Large intestine (tissue), 3 donors: ENCODE results near the gene SHC4. TPM values are rescaled to one million over a fixed set of nuclear protein-coding genes. Genes with fewer than 3 reads are reported as not detected.
"Not testable (repeated sequence)": the region's sequence is repeated elsewhere in the genome, so short reads cannot be mapped to it uniquely, and the experiment has no call there.

Experiments
- DNase-seq, 2 donors: peaks; one replicate each; pipeline versions ENCODE4 v3.0.0 to v3.0.0-alpha.2; 2013
- H3K27ac ChIP-seq: one replicate; pipeline ENCODE4 v1.5.1; 2013; ENCODE audit warnings: low read length
- H3K27me3 ChIP-seq: 2 replicates; pipeline ENCODE4 v1.6.1; 2013; ENCODE audit warnings: low read length; ENCODE audit not compliant: control insufficient read depth, insufficient read depth
- H3K36me3 ChIP-seq: 2 replicates; pipeline ENCODE4 v1.6.1; 2013; ENCODE audit warnings: low read length; ENCODE audit not compliant: control insufficient read depth, insufficient read depth
- H3K4me1 ChIP-seq: one replicate; pipeline ENCODE4 v1.6.1; 2013; ENCODE audit warnings: low read length; ENCODE audit not compliant: control insufficient read depth, insufficient read depth
- H3K4me3 ChIP-seq: one replicate; pipeline ENCODE4 v1.5.1; 2013; ENCODE audit warnings: low read length
- H3K9me3 ChIP-seq: one replicate; pipeline ENCODE4 v1.6.1; 2013; ENCODE audit warnings: mild to moderate bottlenecking, low read depth, low read length, moderate library complexity; ENCODE audit not compliant: control insufficient read depth
- whole genome bisulfite sequencing: methylation state at CpG from one replicate; pipeline ENCODE4 v1.1.5; 2013; ENCODE audit warnings: low lambda C conversion rate; ENCODE audit not compliant: insufficient coverage; 5-methylcytosine and 5-hydroxymethylcytosine counted together
- polyA plus RNA-seq: library from polyadenylated mRNA; unstranded; fragments of 120-200 nt; gene quantifications from one replicate; pipeline ENCODE4 v1.2.1, GENCODE V29; 2013

The SHC4 gene
- polyA plus RNA-seq, 1 donor: 1.7 TPM

GRCh38 chr15:48800811-48801455 is 162.8 kb downstream of the SHC4 start:
- Histone ChIP-seq H3K9me3 (no peaks in the 10 kb centered on the region), H3K36me3 (peaks cover 9% of the 10 kb centered on the region), H3K27ac (no peak overlapping the region), H3K4me3 (no peak overlapping the region), H3K4me1 (peaks cover 5% of the 10 kb centered on the region), H3K27me3 (no peaks in the 10 kb centered on the region)
- 60% methylated on average over 2 of the region's 4 CpGs for WGBS
- DNase-seq: peak in 1 of 2 donors; percentile 33

GRCh38 chr15:48800245-48800644 is 163.5 kb downstream of the SHC4 start:
- no peaks in the 10 kb centered on the region for H3K9me3 ChIP-seq
- H3K36me3 ChIP-seq: peaks cover 9% of the 10 kb centered on the region
- H3K4me1 ChIP-seq: peaks cover 5% of the 10 kb centered on the region
- no CpG with 5 or more reads among the region's 1 CpG for WGBS
- peak in 1 of 2 donors; percentile 44 for DNase-seq
- no peak overlapping the region for H3K4me3 ChIP-seq
- H3K27me3 ChIP-seq: no peaks in the 10 kb centered on the region
- no peak overlapping the region for H3K27ac ChIP-seq

- 0% methylated on average over 1 of the region's 1 CpG for WGBS
- Histone ChIP-seq H3K4me3 (no peak overlapping the region), H3K9me3 (no peaks in the 10 kb centered on the region), H3K27me3 (no peaks in the 10 kb centered on the region), H3K27ac (no peak overlapping the region), H3K36me3 (no peaks in the 10 kb centered on the region), H3K4me1 (peaks cover 5% of the 10 kb centered on the region)
- DNase-seq: no peak
Observed at GRCh38 chr15:48798319-48798718, 165.4 kb downstream of the SHC4 start.

- 80% methylated on average over 1 of the region's 3 CpGs for WGBS
- Histone ChIP-seq H3K27me3 (no peaks in the 10 kb centered on the region), H3K36me3 (peaks cover 4% of the 10 kb centered on the region), H3K9me3 (no peaks in the 10 kb centered on the region), H3K4me3 (no peak overlapping the region), H3K4me1 (peaks cover 5% of the 10 kb centered on the region), H3K27ac (no peak overlapping the region)
- DNase-seq: no peak
Observed at GRCh38 chr15:48796930-48797329, 166.8 kb downstream of the SHC4 start.

- WGBS: no CpG with 5 or more reads among the region's 3 CpGs
- H3K27me3 ChIP-seq: no peaks in the 10 kb centered on the region
- no peaks in the 10 kb centered on the region for H3K9me3 ChIP-seq
- no peak for DNase-seq
- peaks cover 4% of the 10 kb centered on the region for H3K36me3 ChIP-seq
- no peak overlapping the region for H3K27ac ChIP-seq
- no peak overlapping the region for H3K4me3 ChIP-seq
- H3K4me1 ChIP-seq: peaks cover 5% of the 10 kb centered on the region
Observed at GRCh38 chr15:48796521-48796920, 167.2 kb downstream of the SHC4 start.

GRCh38 chr15:48795901-48796300 is 167.8 kb downstream of the SHC4 start:
- Histone ChIP-seq H3K36me3 (peaks cover 6% of the 10 kb centered on the region), H3K4me1 (peaks cover 5% of the 10 kb centered on the region), H3K4me3 (no peak overlapping the region), H3K9me3 (no peaks in the 10 kb centered on the region), H3K27ac (no peak overlapping the region), H3K27me3 (no peaks in the 10 kb centered on the region)
- 92% methylated on average over 2 of the region's 3 CpGs for WGBS
- no peak for DNase-seq

- Histone ChIP-seq H3K9me3 (no peaks in the 10 kb centered on the region), H3K4me1 (no peaks in the 10 kb centered on the region), H3K27me3 (no peaks in the 10 kb centered on the region), H3K27ac (peak overlapping the region; percentile 19), H3K4me3 (no peak overlapping the region), H3K36me3 (peaks cover 8% of the 10 kb centered on the region)
- DNase-seq: peak in 1 of 2 donors; percentile 48
- WGBS: no CpG with 5 or more reads among the region's 2 CpGs
Observed at GRCh38 chr15:48794697-48795134, 169.0 kb downstream of the SHC4 start.

- no peaks in the 10 kb centered on the region for H3K4me1 ChIP-seq
- DNase-seq: no peak
- 0% methylated on average over 1 of the region's 3 CpGs for WGBS
Observed at GRCh38 chr15:48792408-48792807, 171.3 kb downstream of the SHC4 start.

GRCh38 chr15:48790466-48791115 is 173.1 kb downstream of the SHC4 start:
- not testable (repeated sequence) for H3K4me3 ChIP-seq, H3K27me3 ChIP-seq, DNase-seq, H3K27ac ChIP-seq, H3K4me1 ChIP-seq, H3K9me3 ChIP-seq
- H3K36me3 ChIP-seq: peaks cover 19% of the 10 kb centered on the region
- WGBS: 88% methylated on average over 1 of the region's 12 CpGs

More at GRCh38 chr15:48792408-48792807, 171.3 kb downstream of the SHC4 start:
- Histone ChIP-seq H3K9me3 (no peaks in the 10 kb centered on the region), H3K36me3 (peaks cover 19% of the 10 kb centered on the region), H3K27me3 (no peaks in the 10 kb centered on the region), H3K4me3 (no peak overlapping the region), H3K27ac (no peak overlapping the region)

- 60% methylated on average over 1 of the region's 2 CpGs for WGBS
- Histone ChIP-seq H3K9me3 (no peaks in the 10 kb centered on the region), H3K27me3 (no peaks in the 10 kb centered on the region), H3K4me1 (no peaks in the 10 kb centered on the region), H3K4me3 (no peak overlapping the region), H3K36me3 (peaks cover 20% of the 10 kb centered on the region), H3K27ac (no peak overlapping the region)
- no peak for DNase-seq
Observed at GRCh38 chr15:48785712-48786111, 178.0 kb downstream of the SHC4 start.
